LNCAP (cell line): Measurements from ENCODE around the gene TWIST2.

ENCODE experiments used
- CTCF ChIP-seq: fragments of 450-650 bp; IDR thresholded peaks from 2 replicates; pipeline ENCODE4 v1.5.1; 2017; ENCODE audit warnings: mild to moderate bottlenecking

TWIST2 gene

GRCh38 chr2:238869293-238870124 lies 21.6 kb downstream of the TWIST2 start:
- no peak for TF ChIP-seq CTCF

GRCh38 chr2:238870261-238870660 lies 22.4 kb downstream of the TWIST2 start:
- no peak for TF ChIP-seq CTCF

GRCh38 chr2:238872026-238872425 lies 24.1 kb downstream of the TWIST2 start:
- TF ChIP-seq CTCF = no peak

GRCh38 chr2:238872628-238873380 lies 24.9 kb downstream of the TWIST2 start:
- TF ChIP-seq CTCF = no peak

- TF ChIP-seq CTCF = no peak
Measured at GRCh38 chr2:238873381-238873801, 25.5 kb downstream of the TWIST2 start.

- no peak for TF ChIP-seq CTCF
Measured at GRCh38 chr2:238873841-238874240, 26.0 kb downstream of the TWIST2 start.

- no peak for TF ChIP-seq CTCF
Measured at GRCh38 chr2:238874330-238875050, 26.6 kb downstream of the TWIST2 start.
